ENCODE results near the gene CRIP3. TPM values are rescaled to one million over a fixed set of nuclear protein-coding genes. Genes with fewer than 3 reads are reported as not detected.

Gene CRIP3
- total RNA-seq, 2 experiments from 2014 or later, result 1.4 to 1.5 TPM

- Mint-ChIP-seq H3K27me3 (peaks cover 3% of the 10 kb centered on the region), H3K4me3 (no peak overlapping the region), H3K4me1 (no peaks in the 10 kb centered on the region), H3K27ac (no peak overlapping the region), H3K36me3 (no peaks in the 10 kb centered on the region), H3K9me3 (no peaks in the 10 kb centered on the region)
- no peak for DNase-seq
Measured at GRCh38 chr6:43298565-43299337, 9.9 kb downstream of the CRIP3 start.

GRCh38 chr6:43297644-43298564 lies 10.7 kb downstream of the CRIP3 start, which contains the start of gene SLC22A7:
SLC22A7 (plus strand) TSS chr6:43298260; CDS start chr6:43298359, 99 bp downstream.
- Mint-ChIP-seq H3K4me3 (no peak within 1 kb of the TSS), H3K36me3 (no peaks in the 10 kb centered on the region), H3K27ac (no peak within 1 kb of the TSS), H3K27me3 (peaks cover 3% of the 10 kb centered on the region), H3K4me1 (no peaks in the 10 kb centered on the region), H3K9me3 (no peaks in the 10 kb centered on the region)
- DNase-seq, result no peak

GRCh38 chr6:43296780-43297497 lies 11.7 kb downstream of the CRIP3 start:
- Mint-ChIP-seq H3K4me3 (no peak overlapping the region), H3K4me1 (no peaks in the 10 kb centered on the region), H3K36me3 (no peaks in the 10 kb centered on the region), H3K9me3 (no peaks in the 10 kb centered on the region), H3K27ac (no peak overlapping the region), H3K27me3 (peaks cover 3% of the 10 kb centered on the region)
- DNase-seq, result no peak

- Mint-ChIP-seq H3K9me3 (no peaks in the 10 kb centered on the region), H3K4me3 (no peak overlapping the region), H3K27ac (no peak overlapping the region), H3K27me3 (peaks cover 3% of the 10 kb centered on the region), H3K4me1 (no peaks in the 10 kb centered on the region), H3K36me3 (no peaks in the 10 kb centered on the region)
- DNase-seq, result no peak
Measured at GRCh38 chr6:43295456-43295855, 13.2 kb downstream of the CRIP3 start.

GRCh38 chr6:43294536-43294935 lies 14.1 kb downstream of the CRIP3 start:
- no peak overlapping the region for H3K27ac Mint-ChIP-seq
- H3K36me3 Mint-ChIP-seq, result no peaks in the 10 kb centered on the region
- no peaks in the 10 kb centered on the region for H3K27me3 Mint-ChIP-seq
- DNase-seq, result no peak
- no peak overlapping the region for H3K4me3 Mint-ChIP-seq
- no peaks in the 10 kb centered on the region for H3K4me1 Mint-ChIP-seq
- H3K9me3 Mint-ChIP-seq, result no peaks in the 10 kb centered on the region

- no peaks in the 10 kb centered on the region for H3K4me1 Mint-ChIP-seq
- no peak overlapping the region for H3K27ac Mint-ChIP-seq
- no peak overlapping the region for H3K4me3 Mint-ChIP-seq
- no peak for DNase-seq
- no peaks in the 10 kb centered on the region for H3K27me3 Mint-ChIP-seq
- H3K36me3 Mint-ChIP-seq, result no peaks in the 10 kb centered on the region
- no peaks in the 10 kb centered on the region for H3K9me3 Mint-ChIP-seq
Measured at GRCh38 chr6:43293698-43294097, 14.9 kb downstream of the CRIP3 start.

- Mint-ChIP-seq H3K36me3 (no peaks in the 10 kb centered on the region), H3K4me1 (no peaks in the 10 kb centered on the region), H3K27me3 (no peaks in the 10 kb centered on the region), H3K27ac (no peak overlapping the region), H3K9me3 (no peaks in the 10 kb centered on the region), H3K4me3 (no peak overlapping the region)
- no peak for DNase-seq
Measured at GRCh38 chr6:43292763-43293318, 15.8 kb downstream of the CRIP3 start.

GRCh38 chr6:43292341-43292740 lies 16.3 kb downstream of the CRIP3 start:
- H3K36me3 Mint-ChIP-seq, result no peaks in the 10 kb centered on the region
- DNase-seq, result no peak
- H3K4me1 Mint-ChIP-seq, result no peaks in the 10 kb centered on the region
- H3K27ac Mint-ChIP-seq, result no peak overlapping the region
- no peak overlapping the region for H3K4me3 Mint-ChIP-seq
- H3K27me3 Mint-ChIP-seq, result no peaks in the 10 kb centered on the region
- no peaks in the 10 kb centered on the region for H3K9me3 Mint-ChIP-seq

- peaks cover 5% of the 10 kb centered on the region for H3K27me3 Mint-ChIP-seq
- no peaks in the 10 kb centered on the region for H3K9me3 Mint-ChIP-seq
- DNase-seq, result no peak
- no peaks in the 10 kb centered on the region for H3K4me1 Mint-ChIP-seq
- H3K4me3 Mint-ChIP-seq, result no peak overlapping the region
- no peaks in the 10 kb centered on the region for H3K36me3 Mint-ChIP-seq
- no peak overlapping the region for H3K27ac Mint-ChIP-seq
Measured at GRCh38 chr6:43291708-43292107, 16.9 kb downstream of the CRIP3 start.

GRCh38 chr6:43290905-43291355 lies 17.7 kb downstream of the CRIP3 start:
- H3K4me3 Mint-ChIP-seq, result no peak overlapping the region
- H3K9me3 Mint-ChIP-seq, result no peaks in the 10 kb centered on the region
- no peaks in the 10 kb centered on the region for H3K4me1 Mint-ChIP-seq
- no peak overlapping the region for H3K27ac Mint-ChIP-seq
- DNase-seq, result no peak
- peaks cover 11% of the 10 kb centered on the region for H3K27me3 Mint-ChIP-seq
- no peaks in the 10 kb centered on the region for H3K36me3 Mint-ChIP-seq

- H3K36me3 Mint-ChIP-seq, result no peaks in the 10 kb centered on the region
- H3K9me3 Mint-ChIP-seq, result no peaks in the 10 kb centered on the region
- H3K4me1 Mint-ChIP-seq, result no peaks in the 10 kb centered on the region
- no peak overlapping the region for H3K27ac Mint-ChIP-seq
- no peak for DNase-seq
- no peak overlapping the region for H3K4me3 Mint-ChIP-seq
- H3K27me3 Mint-ChIP-seq, result peaks cover 16% of the 10 kb centered on the region
Measured at GRCh38 chr6:43290339-43290904, 18.2 kb downstream of the CRIP3 start.

GRCh38 chr6:43287717-43288679 lies 20.6 kb downstream of the CRIP3 start:
- Mint-ChIP-seq H3K27me3 (peaks cover 22% of the 10 kb centered on the region), H3K4me1 (no peaks in the 10 kb centered on the region), H3K27ac (no peak overlapping the region), H3K9me3 (no peaks in the 10 kb centered on the region), H3K4me3 (no peak overlapping the region), H3K36me3 (no peaks in the 10 kb centered on the region)
- DNase-seq, result no peak

GRCh38 chr6:43286980-43287716 lies 21.5 kb downstream of the CRIP3 start:
- H3K36me3 Mint-ChIP-seq, result no peaks in the 10 kb centered on the region
- H3K27me3 Mint-ChIP-seq, result peaks cover 29% of the 10 kb centered on the region
- no peaks in the 10 kb centered on the region for H3K9me3 Mint-ChIP-seq
- no peak overlapping the region for H3K4me3 Mint-ChIP-seq
- no peaks in the 10 kb centered on the region for H3K4me1 Mint-ChIP-seq
- H3K27ac Mint-ChIP-seq, result no peak overlapping the region
- no peak for DNase-seq

All from activated naive CD8-positive, alpha-beta T cell treated with anti-CD3 and anti-CD28 coated beads for 36 hours (primary cell).